TTC549 (cell line): Measurements from ENCODE around the gene MET.
"Not testable (repeated sequence)": the region's sequence is repeated elsewhere in the genome, so short reads cannot be mapped to it uniquely, and the experiment has no call there.

Experiments used
- FAIRE-seq: peaks from 2 replicates; lab custom pipeline; 2012; peaks lifted over from hg19 to GRCh38; lab: Jason Lieb, UNC

The MET gene

DNA sequence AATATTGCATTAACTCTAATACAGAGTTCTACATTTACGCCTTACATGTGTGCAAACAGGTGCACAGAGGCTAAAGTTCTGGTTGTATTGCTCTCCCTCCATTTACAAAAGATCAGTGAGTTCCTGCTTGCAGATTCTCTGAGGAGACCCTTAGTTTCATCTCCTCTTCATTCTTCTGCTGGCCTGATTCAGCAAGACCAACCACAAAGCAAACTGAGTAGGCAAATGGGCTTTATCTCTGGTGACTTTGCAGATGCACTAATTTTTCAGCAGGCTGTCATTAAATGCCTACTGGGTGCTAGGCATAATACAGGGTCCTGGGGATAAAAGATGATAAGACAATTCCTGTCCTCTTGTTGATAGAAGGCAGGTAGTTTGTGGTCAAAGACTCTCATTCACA is 56.4 kb downstream of the MET start:
- FAIRE-seq, result no peak

DNA sequence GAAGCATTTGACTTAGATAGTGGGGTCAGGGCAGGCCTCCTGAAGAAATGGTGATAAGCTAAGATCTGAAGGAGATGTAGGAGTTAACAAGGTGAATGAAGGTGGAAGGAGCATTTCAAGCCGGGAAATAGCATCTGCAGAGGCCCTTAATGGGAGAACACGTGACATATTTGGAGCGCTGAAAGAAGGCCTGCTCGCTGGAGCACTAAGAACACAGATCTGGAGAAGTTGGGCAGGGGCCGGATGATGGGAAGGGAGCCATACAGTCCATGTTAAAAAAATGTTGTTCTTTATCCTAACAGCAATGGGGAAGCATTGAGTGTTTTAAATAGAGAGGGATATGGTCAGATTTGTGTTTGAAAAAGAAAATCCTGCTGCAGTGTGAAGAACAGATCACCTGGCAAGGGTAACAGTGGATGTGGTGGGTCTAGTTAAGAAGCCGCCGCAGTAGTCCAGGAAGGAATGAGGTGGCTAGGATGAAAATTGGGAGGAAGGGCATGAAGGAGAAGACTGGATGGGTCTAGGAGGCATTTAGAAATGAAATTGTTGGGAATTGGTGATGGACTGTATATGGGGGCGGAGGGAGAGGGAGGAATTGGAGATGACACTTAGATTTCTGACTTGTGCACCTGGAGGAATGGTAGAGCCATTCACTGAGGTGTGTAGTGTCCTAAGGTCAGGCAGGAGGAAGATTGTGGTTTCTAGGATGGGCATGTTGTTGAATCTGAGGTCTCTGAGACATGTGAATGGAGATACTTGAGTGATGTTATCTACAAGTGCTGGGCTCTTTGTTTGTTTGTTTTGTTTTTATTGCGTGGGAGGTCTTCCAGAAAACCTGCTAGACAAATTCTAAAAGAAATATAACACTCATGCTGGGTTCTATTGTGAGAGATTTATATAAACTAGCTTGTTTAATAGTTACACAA is 58.4 kb downstream of the MET start:
- no peak for FAIRE-seq

DNA sequence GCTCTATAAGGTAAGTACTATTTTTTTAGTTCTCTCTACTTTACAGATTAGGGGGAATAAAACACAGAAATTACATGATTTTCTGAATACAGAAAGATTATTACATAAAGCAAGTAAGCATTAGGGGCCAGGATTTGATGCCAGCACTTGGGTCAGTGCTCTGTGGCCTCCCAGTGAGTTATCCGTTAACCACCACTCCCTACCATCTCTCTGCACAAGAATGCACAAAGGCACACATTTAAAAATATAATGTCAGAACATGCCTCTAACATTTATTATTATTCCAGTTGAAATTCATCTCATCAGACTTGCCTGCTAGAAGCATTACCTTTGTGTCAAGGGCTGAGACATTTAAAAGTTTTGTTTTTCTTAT is 59.0 kb downstream of the MET start:
- no peak for FAIRE-seq

DNA sequence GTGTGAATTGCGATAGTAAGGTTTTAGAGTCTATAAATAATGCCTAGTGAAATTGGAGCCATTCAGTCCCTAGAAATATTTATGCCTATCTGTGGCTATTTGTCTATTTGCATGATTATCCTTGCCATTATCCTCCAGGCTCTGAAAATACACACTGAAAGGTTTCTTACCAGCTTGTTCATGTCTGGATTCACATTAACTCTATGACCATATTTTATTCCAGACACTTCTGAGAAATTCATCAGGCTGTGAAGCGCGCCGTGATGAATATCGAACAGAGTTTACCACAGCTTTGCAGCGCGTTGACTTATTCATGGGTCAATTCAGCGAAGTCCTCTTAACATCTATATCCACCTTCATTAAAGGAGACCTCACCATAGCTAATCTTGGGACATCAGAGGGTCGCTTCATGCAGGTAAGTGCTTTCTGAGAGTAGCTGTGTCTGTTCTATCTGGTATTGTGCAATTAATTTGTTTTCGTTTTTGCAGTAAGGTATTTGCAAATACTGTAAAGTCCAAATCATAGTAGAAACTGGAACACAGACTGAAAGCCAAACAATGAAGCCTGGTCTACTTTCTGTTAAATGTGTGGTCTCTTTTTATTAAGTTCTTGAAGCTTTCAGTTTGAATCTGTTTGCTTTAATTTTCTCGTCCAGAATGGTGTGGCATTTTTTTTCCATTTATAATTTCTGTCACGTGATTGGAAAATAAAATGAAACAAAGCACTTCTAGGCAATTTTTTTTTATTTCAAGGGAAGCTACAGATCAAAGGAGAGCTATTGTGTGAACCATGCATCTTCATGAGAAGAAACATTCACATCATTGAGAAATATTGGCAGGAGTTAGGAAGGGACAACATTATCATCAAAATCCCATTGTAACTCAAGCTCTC is 59.7 kb downstream of the MET start:
- no peak for FAIRE-seq

DNA sequence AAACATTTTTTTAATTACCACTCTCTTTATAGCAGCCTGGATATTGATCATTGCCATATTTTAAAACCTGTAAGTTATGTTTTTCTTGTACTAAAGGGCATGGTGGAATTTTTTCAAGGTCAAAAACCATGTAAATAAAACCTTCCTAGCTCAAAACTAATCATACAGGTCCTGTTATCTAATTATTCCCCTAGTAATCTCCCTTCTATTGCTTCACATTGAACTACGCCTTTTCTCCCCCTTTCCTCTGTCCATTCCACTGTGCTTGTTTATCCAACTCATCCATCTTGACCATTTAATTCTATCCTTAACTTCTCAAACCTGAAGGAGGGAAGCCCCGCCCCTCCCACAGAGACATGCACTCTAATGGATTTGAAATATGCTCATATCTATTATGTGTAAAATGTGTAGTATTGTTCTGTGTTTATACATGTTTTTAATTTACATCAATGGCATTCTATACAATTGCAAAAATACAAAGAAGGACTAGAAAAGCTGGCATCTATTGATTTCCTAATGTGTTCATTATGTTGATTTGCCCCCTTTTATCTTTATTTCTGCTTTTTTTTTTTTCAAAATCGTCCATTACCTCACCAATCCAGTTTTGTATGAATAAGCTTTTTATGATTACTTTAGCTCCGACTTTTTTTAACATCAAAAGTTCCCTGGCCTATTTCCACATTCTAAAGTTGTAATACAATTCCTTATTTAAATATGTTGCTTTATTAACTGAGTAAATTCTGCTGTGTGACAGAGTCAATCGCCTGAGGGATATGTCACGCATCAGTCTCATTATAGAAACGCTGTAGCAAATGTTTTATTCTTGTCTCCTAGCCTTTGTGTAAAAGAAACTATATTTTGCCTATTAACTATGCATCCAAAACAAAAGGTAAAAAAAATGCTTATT is 61.0 kb downstream of the MET start:
- no peak for FAIRE-seq

DNA sequence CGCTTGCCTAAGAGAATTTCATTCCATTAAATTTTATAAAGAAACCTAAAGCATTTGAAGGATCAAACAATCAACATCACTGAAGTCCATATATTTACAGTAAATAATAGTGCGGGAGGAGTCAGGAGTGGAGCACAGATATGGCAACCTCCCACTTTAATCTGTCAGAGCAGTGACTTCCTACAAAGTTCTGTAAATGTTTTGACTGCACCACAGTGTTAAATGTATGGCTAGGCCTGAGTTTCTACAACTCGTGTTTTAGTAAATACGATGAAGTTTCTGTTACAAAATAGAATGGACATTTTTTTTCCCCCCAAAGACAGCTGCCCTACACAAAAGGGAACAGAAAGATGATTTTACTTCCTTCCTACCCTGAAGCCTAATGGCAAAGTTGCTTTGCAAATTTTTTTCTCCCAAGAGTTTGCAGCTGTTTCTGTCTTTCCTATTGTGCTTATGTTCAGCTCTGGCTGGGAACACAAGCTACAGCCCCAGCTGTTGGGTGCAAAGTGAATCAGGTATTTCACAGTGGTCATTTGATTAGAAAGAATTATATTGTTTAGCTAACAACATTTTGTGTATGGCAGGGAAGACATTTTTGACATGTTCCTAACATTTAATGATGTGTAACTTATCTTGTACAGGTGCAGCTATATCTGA is 62.1 kb downstream of the MET start:
- FAIRE-seq, result no peak

DNA sequence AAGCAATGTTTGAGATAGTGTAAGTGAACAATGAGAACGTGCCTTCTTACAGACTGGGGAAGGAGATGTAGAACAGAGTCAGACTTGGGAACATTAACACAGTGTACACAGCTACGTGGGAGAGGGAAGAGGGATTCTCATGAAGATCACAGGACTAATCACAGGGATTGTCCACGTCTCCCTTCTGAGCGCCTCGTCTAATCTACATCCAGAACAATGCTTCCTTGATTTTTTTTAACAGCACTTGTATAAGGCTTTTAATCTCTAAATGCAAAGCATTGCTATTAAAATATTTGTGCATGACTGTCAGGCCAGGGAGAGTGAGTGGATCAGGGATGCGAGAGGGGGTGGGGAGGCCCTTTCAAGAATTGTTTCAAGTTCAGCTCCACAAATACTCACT is 62.7 kb downstream of the MET start:
- no peak for FAIRE-seq

DNA sequence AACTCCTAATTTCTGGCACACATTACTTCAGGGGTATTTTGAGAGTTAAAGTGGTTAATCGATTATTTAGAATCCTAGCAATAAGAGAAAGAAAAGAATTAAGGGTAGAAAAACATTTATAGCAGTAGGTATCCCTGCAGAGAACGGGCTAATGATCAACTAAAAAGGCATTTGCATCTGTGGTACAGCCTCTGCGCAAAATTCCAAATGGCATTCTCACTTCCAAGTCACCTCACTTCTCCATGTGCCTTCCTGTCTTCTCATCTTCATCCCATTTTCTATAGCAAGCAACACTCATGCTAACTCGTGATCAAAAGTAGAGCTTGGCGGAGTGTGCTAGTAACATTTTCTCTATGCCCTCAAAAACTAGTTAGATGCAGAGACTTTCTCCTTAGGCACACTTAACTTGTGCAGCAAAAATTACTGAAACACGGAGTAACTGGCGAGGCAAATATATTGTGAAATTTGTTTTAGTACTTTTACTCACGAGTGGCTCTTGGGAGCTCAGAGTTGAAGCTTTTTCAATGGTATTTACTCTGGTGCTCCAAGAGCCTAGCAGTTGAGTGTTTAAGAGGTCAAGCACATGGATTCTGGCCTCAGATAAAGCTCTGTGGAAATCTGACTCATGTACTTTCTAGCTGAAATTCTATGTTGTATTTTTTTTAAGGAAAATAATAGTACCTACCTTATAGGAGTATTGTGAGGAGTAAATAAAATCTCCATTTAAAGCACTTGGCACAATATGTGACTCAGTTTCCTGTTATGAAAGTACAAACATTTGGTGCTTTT is 65.1 kb downstream of the MET start:
- FAIRE-seq, result no peak

DNA sequence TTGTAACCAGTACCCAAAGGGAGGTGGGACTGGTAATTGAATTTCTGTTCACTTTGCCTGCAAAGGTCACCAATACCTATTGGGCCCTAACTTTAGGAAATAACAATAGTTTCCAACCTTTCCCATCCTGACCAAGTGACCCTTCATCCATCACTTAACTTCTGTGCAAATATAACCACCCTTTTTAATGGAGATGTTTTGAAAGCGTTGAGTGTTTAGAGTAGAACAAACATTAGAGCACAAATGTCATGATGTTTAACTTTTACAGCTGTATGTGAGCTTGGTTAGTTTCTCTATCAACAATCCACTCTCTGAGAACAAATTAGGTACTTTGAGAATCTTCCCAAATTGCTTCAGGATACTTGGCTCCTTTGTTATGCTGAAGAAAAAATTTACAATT is 66.4 kb downstream of the MET start:
- no peak for FAIRE-seq

DNA sequence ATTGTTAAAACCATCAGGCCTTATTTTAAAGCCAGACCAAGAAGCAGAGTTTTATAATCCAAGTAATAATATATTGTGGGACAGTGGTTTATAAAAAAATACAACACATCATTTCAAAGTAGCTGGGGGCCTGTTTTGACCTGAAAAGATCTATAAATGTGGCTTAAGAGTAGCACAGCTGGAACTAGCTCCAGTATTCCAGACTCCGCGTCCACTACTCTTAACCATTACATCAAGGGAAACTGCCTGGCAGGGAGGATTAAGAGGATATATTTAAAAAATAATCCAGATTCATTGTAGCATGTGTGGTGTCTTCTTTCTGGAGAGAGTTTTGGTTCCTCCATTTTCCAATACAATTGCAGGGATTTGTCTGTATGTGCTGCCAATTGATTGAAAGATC is 67.3 kb downstream of the MET start:
- FAIRE-seq, result no peak

DNA sequence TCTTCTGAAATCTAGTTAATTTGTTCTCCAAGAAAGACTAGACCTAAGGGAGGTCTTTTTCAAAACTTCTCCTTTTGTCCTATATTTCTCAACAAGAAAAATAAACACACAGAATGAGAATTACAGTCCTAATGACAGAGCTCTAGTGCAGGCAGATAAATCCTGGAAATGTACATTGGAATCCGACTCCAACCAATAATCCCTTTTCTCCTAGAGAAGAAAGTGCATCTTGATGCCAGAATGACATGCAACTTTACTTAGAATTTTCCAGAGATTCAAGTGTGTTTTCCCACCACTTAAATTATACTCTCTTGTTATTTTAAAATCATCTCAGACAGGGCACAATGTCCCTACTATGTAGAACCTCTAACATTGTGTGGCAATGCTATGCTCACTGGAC is 68.2 kb downstream of the MET start:
- no peak for FAIRE-seq

DNA sequence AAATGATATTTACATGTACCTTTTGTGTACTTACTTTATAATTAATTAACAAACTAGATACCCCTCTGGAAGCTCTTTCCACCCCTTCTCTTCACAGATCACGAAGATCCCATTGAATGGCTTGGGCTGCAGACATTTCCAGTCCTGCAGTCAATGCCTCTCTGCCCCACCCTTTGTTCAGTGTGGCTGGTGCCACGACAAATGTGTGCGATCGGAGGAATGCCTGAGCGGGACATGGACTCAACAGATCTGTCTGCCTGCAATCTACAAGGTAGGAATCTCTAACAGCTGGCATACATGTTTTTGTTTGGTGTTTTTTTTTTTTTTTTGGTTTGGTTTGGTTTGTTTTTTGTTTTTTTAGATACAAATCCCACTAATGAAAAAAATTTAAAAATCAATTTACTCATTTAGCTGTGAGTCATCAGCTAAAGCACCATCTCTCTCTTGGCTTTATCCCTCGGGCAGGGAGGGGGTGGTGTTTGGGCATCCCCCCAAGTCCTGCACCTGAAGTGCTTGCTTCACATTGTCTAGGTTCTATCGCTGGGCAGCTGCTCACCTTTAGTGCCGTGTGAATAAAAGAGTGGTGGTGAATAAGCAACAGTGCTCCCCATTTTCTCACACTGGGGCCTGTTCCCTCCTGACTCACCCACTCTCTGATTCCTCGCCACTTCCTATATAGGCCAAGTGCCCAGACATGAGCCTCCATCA is 68.9 kb downstream of the MET start:
- no peak for FAIRE-seq

DNA sequence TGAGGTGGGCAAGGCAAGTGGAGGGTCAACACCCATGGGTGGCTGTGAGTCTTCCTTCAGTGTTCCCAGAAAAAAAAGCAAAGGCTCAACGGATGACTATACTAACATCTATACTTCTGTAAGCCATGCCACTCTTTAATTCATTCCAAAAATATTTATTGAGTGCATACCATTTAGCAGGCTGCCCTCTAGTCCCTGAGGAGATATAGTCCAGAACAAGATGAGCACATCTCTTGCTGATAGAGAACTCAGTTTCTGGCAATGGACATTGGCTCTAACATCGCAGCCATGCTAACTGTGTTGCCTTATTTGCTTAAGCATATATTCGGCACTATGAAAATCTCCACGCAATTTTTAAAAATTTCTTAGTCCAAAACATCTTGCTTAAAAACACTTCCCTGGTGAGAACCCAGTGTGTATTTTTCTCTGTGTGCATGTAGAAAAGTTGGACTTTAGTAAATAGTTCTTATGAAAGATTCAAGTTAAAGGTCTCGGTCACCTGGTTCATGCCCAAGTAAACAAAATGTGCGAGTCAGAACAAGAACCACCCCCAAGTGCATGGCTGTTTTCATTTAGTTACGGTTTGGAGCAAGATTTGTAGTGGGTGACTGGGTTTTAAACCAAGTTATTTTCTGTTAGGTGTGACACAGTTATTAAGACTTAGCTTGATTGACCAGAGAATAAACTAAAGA is 69.8 kb downstream of the MET start:
- FAIRE-seq, result no peak

DNA sequence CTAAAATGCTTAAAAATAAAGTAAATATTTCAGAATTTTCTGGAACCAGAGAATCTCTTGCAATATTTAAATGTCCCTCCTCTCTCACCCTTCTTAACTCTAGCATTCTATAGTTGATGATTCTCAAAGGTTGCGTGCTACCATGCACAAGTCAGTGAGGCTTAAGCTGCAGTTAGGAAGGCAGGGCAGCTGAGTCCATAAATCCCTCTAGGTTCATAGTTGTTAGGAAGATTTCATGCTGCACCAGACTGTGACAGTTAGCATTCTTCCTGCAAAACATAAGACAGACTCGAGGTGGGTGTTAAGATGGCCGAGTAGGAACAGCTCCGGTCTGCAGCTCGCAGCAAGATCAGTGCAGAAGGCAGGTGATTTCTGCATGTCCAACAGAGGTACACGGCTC is 70.6 kb downstream of the MET start:
- no peak for FAIRE-seq

DNA sequence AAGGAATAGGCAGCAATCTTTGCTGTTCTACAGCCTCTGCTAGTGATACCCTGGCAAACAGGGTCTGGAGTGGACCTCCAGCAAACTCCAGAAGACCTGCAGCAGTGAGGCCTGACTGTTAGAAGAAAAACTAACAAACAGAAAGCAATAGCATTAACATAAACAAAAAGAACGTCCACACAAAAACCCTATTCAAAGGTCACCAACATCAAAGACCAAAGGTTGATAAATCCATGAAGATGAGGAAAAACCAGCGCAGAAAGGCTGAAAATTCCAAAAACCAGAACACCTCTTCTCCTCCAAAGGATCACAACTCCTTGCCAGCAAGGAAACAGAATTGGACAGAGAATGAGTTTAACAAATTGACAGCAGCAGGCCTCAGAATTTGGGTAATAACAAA is 71.8 kb downstream of the MET start:
- not testable (repeated sequence) for FAIRE-seq

DNA sequence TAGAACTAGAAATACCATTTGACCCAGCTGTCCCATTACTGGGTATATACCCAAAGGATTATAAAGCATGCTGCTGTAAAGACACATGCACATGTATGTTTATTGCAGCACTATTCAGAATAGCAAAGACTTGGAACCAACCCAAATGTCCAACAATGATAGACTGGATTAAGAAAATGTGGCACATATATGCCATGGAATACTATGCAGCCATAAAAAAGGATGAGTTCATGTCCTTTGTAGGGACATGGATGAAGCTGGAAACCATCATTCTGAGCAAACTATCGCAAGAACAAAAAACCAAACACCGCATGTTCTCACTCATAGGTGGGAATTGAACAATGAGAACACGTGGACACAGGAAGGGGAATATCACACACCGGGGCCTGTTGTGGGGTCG is 74.4 kb downstream of the MET start:
- FAIRE-seq, result not testable (repeated sequence)

DNA sequence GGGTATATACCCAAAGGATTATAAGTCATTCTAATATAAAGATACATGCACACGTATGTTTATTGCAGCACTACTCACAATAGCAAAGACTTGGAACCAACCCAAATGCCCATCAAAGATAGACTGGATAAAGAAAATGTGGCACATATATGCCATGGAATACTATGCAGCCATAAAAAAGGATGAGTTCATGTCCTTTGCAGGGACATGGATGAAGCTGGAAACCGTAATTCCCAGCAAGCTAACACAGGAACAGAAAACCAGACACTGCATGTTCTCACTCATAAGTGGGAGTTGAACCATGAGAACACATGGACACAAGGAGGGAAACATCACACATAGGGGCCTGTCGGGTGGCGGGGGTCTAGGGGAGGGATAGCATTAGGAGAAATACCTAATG is 79.1 kb downstream of the MET start:
- FAIRE-seq, result not testable (repeated sequence)

DNA sequence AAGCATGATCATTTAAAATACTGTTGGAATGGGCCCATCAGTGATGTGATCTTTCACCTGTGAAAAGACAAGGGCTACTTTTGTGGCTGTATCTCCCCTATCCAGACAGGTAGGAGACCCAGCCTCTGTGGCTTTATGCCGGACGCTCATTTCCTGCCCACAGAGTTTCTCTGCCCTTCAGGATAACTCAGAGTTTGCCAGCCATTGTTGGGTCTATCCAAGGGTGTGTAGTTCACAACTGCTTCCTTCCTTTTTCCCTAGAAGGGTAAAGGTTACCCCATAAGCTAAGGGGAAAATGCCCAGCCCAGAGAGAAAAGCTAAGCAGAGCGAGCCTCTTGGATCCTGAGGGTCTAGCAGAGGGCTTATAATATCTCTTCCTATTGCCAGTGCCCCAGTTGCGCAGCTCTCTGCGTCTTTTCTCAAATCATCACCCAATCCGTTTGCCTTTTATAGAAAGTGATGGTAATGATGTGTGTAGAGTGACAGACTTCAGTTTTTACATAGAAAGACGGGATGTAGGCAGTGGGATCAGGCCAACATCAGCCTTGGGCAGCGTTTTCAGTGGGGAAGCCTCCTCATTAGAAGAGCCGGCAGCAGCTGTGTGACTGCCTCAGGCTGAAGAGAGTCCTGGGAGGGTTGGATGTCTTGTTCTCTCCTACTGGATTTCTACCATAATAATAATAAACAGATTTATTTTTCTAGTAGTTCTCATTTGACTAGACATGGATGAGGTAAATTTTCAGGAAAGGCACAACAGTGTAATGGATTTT is 80.5 kb downstream of the MET start:
- FAIRE-seq, result no peak

DNA sequence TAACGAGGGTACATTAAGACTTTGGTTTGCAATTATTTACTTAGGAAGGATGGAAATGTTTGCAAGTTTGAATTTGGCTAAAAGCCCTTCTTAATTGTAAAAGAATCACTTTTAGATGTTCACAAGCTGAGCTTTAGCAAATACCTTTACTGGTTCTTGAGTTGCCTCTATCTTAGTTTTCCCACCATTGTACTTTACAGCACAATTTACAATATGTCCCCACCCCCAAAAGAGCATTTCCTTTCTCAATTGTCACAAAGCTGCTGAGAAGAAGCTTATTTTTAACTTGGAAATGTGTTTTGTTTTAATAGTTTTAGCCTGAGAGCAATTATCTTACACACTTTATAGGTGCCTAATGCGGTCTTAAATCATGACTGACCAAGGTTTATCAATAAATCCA is 81.1 kb downstream of the MET start:
- no peak for FAIRE-seq
